MG63 (cell line): Measurements from ENCODE around the gene LINGO3. TPM values are rescaled to one million over a fixed set of nuclear protein-coding genes. Genes with fewer than 3 reads are reported as not detected.

Experiments
- DNase-seq: peaks from one replicate; pipeline ENCODE4 v3.0.0-alpha.2; 2020
- H3K27me3 ChIP-seq: fragments of 250-450 bp; sonication (Bioruptor Pico); 2 replicates; pipeline ENCODE4 v1.5.1; 2020; ENCODE audit warnings: mild to moderate bottlenecking, moderate library complexity
- H3K36me3 ChIP-seq: fragments of 250-450 bp; sonication (Bioruptor Pico); 2 replicates; pipeline ENCODE4 v1.5.1; 2020; ENCODE audit warnings: mild to moderate bottlenecking, moderate library complexity
- H3K4me3 ChIP-seq: fragments of 250-450 bp; sonication (Bioruptor Pico); 2 replicates; pipeline ENCODE4 v1.5.1; 2020; ENCODE audit warnings: mild to moderate bottlenecking, moderate library complexity
- H3K9me3 ChIP-seq: fragments of 250-450 bp; sonication (Bioruptor Pico); 2 replicates; pipeline ENCODE4 v1.5.1; 2020; ENCODE audit warnings: mild to moderate bottlenecking, moderate library complexity
- total RNA-seq: library from RNA; depleted of rRNA; stranded (reverse); fragments of >200 nt; shearing (Covaris generic); gene quantifications from 2 replicates; pipeline ENCODE4 v1.2.3, GENCODE V29; 2014; ENCODE audit warnings: low replicate concordance

LINGO3 gene
- total RNA-seq, 1 experiment from 2014 or later: not detected

DNA sequence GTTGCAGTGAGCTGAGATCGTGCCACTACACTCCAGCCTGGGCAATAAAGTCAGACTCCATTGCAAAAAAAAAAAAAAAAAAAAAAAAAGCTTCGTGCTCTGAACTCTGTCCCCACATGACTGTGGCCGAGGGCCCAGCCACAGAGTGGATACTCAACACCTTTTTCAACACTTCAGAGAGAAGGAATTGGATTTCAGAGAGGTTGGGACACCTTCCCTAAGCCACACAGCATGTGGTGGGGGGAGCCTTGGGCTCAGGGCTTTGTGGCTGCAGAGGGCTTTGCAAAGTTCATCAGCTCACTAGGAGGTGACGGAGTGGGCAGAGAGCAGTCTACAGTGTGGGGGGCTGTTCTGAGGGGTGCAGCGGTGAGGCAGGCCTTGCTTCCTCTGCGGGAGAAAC lies 11.0 kb upstream of the LINGO3 start:
- H3K9me3 ChIP-seq: no peaks in the 10 kb centered on the region
- H3K27me3 ChIP-seq: no peaks in the 10 kb centered on the region
- H3K36me3 ChIP-seq: no peaks in the 10 kb centered on the region
- no peak overlapping the region for H3K4me3 ChIP-seq
- no peak for DNase-seq

DNA sequence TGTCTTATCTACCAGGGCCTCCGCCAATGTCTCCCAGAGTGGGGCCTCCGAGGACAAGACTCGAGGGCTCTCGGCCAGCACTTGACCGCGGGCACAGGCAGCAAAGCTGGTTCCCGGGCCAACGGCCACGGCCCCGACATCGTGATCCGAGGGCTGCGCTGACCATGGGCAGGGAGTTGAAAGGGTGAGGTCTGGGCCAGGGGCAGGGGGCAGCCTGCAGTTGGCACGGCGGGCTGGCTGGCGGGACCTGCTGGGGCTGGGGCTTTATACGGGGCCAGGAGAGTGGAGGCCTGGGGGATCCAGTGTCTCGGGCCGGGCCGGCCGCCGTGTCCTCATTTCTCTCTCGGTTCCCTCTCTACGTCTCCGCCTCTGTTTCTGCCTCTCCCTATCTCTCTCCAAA lies 9.8 kb upstream of the LINGO3 start:
- H3K36me3 ChIP-seq: no peaks in the 10 kb centered on the region
- no peaks in the 10 kb centered on the region for H3K9me3 ChIP-seq
- H3K27me3 ChIP-seq: no peaks in the 10 kb centered on the region
- no peak overlapping the region for H3K4me3 ChIP-seq
- no peak for DNase-seq

DNA sequence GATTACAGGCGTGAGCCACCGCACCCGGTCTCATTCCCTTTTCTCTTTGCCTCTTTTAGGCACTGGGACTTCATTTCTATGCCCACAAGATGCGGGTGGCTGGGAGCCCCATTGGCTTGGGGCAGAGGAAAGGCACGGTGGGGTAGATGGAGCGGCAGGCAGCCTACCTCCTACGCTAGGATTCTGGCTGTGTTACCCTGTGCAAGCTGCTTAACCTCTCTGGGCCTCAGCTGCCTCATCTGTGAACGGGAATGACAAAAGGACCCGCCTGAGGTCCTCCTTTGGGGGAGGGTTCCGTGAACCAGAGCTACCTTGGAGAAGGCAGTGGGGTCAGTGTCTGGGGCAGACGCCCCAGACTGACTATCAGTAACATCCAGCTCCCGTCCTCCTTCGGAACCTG lies 9.3 kb upstream of the LINGO3 start:
- Histone ChIP-seq H3K9me3 (no peaks in the 10 kb centered on the region), H3K27me3 (no peaks in the 10 kb centered on the region), H3K4me3 (no peak overlapping the region), H3K36me3 (no peaks in the 10 kb centered on the region)
- DNase-seq: no peak

DNA sequence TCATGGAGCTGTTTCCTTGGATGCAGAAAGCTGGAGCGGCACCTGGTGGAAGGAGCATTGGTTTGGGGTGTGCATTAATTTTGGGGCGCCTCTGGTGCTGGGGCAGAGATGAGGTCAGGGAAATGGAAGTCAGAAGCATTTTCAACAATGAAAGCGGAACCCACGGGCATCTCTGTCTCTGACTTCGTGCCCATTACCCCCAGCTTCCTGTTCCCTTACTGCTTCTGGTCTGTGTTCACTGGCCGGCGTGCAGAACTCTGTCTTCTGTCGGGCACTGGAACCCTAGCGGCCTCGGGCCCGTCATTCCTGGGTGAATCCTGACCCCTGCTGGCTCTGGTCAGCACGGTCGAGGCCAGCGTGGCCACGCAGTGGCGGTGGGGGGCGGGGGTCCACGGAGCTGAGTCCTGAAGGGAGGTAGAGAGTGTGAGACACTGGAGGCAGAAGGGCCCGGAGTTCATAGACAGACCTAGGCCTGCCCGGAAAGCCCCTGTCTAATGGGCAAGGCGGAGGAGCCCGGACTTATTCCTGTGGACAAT lies 7.9 kb upstream of the LINGO3 start:
- Histone ChIP-seq H3K9me3 (no peaks in the 10 kb centered on the region), H3K36me3 (no peaks in the 10 kb centered on the region), H3K4me3 (no peak overlapping the region), H3K27me3 (no peaks in the 10 kb centered on the region; the same call in 1 of the 2 replicates)
- no peak for DNase-seq

DNA sequence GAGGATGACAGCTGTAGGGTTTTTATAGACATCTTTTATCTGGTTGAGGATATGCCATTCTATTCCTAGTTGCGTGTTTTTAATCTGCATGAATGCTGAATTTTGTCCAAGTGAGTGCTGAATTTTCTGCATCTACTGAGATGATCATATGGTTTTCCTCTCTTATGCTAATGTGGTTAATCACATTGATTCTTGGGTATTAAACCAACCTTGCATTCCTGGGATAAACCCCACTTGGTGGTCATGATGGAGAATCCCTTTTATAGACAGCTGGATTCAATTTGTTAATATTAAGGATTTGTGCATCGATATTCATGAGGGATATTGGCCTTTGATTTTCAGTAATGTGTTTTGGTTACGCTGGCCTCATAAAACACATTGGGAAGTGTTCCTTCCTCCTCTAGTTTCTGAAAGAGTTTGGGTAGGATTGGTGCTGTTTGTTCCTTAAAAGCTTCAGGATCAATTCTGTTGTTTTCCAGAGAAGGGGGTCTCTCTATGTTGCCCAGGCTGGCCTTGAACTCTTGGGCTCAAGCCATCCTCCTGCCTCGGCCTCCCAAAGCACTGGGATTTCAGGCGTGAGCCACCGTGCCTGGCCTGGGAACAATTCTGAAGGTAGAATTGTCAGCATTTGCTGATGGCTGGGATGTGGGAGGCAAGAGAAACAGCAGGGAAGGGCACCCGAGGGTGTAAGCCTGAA lies 7.3 kb upstream of the LINGO3 start:
- Histone ChIP-seq H3K36me3 (no peaks in the 10 kb centered on the region), H3K9me3 (no peaks in the 10 kb centered on the region), H3K27me3 (no peaks in the 10 kb centered on the region; the same call in 1 of the 2 replicates), H3K4me3 (no peak overlapping the region)
- DNase-seq: no peak

DNA sequence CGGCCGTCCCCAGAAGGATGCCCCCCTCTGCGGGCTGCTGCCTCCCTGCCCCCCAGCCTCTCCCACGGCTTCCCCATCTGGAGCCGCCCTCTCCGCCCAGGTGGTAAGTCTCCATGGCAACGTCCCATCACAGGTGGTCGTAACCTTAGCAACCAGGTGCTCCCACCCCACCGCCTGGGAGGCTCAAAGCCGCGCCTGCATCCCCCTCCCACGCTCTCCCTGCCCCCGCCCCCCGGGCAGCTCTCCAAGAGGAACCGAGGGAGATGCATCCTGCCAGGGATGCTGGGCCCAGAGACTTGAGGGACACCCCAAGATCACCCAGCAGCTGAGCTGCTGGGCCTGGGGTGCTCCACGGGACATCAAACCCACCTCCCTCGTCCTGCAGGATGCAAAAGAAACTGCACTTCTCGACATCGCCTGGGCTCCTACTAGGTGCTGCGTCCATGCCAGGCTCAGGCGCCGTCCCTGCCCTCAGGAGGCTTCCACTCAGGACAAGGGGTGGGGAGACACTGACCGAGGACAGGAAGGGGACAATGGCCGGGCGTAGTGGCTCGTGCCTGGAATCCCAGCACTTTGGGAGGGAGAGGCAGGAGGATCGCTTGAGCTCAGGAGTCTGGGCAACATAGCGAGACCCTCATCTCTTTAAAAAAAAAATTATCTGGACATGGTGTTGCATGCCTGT lies 5.0 kb upstream of the LINGO3 start:
- H3K27me3 ChIP-seq: no peaks in the 10 kb centered on the region; the same call in 1 of the 2 replicates
- no peaks in the 10 kb centered on the region for H3K9me3 ChIP-seq
- no peak for DNase-seq
- no peak overlapping the region for H3K4me3 ChIP-seq
- H3K36me3 ChIP-seq: no peaks in the 10 kb centered on the region

DNA sequence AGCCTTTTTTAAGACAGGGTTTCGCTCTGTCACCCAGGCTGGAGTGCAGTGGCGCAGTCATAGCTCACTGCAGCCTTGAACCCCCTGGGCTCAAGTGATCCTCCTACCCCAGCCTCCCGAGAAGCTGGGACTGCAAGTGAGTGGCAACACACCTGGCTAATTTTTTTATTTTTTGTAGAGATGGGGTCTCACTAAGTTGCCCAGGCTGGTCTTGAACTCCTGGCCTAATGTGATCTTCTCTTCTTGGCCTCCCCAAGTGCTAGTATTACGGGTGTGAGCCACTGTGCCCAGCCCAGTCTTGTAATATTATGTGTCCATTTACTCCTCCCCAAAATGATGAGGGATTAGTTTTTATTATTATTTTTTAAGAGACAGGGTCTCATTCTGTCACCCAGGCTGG lies 3.1 kb upstream of the LINGO3 start:
- DNase-seq: no peak
- no peaks in the 10 kb centered on the region for H3K9me3 ChIP-seq
- no peaks in the 10 kb centered on the region for H3K36me3 ChIP-seq
- H3K4me3 ChIP-seq: no peak overlapping the region
- no peaks in the 10 kb centered on the region; the same call in 1 of the 2 replicates for H3K27me3 ChIP-seq

DNA sequence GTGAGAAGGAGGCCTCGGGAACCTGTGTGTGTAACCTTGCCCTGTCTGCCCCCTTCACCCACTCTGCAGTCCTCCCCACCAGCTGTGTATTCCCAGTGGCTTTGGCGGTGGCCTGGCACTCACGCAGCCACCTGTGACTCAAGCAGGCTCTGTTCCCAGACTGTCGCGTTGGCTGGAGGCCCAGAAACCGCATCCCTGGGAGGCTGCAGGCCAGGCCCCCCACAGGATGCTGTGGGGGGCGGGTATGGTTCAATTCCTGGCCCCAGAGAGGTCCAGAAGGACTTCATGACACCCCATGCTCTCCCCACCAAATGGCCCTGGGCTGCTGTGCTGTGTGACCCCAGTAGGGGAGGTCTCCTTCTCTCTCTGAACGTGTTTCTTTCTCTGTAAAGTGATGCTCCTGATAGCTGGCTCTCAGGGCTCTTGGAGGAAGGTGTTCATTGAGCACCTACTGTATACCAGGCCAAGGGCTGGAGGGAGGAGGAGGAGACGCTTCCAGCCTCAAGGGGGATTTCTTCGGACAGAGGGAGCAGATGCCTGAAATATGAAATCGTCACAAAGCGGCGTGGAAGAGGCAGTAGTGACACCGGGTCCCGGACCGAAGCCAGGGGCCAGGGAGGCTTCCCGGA lies 1.9 kb upstream of the LINGO3 start:
- no peaks in the 10 kb centered on the region for H3K36me3 ChIP-seq
- H3K4me3 ChIP-seq: no peak overlapping the region
- H3K9me3 ChIP-seq: no peaks in the 10 kb centered on the region
- DNase-seq: peak; percentile 41
- H3K27me3 ChIP-seq: no peaks in the 10 kb centered on the region; the same call in 1 of the 2 replicates

DNA sequence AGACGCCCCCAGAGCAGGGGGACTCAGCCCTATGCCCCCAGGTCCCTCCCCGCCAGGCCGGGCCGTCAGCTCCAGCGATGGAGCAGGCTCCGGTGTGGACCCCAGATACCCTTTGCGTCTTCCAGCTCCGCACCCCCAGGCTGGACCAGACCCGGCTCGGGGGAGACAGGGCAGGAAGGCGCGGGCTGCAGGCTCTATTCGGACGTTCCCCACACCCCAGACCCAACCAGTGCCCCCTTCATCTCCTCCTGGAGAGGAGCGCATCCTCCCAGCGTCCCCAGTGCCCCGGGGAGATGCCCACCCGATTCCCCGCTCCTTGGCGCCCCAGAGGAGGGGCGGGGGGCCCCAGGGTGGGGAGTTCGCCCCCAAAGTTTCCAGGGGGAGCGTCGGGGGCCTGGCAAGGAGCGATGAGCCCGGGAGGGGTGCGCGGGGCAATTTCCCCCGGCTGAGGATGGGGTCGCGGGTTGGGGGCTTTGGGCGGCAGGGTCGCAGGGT lies 389 bp downstream of the LINGO3 start:
- Histone ChIP-seq H3K27me3 (no peaks in the 10 kb centered on the region; the same call in 1 of the 2 replicates), H3K9me3 (no peaks in the 10 kb centered on the region), H3K36me3 (no peaks in the 10 kb centered on the region), H3K4me3 (no peak overlapping the region)
- DNase-seq: no peak

DNA sequence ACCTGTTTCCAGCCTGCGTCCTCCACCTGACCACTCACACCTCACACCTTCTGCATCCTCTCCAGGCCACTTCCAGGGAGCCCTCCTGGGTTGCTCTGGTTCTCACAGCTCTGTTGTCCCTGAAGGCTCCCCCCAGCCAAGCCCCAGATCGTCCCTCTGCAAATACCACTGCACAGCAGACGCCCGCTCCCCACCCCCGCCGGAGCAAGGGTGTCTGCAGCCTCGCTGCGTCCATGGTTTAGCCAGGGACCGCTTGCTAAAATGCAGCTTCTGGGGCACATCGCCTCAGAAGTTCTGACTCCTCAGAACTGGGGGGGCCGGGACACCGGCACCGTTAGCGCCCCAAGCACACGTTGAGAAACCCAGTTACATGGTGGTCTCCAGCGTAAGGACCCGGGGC lies 983 bp downstream of the LINGO3 start:
- Histone ChIP-seq H3K9me3 (no peaks in the 10 kb centered on the region), H3K36me3 (no peaks in the 10 kb centered on the region), H3K4me3 (no peak overlapping the region), H3K27me3 (no peaks in the 10 kb centered on the region; the same call in 1 of the 2 replicates)
- no peak for DNase-seq

DNA sequence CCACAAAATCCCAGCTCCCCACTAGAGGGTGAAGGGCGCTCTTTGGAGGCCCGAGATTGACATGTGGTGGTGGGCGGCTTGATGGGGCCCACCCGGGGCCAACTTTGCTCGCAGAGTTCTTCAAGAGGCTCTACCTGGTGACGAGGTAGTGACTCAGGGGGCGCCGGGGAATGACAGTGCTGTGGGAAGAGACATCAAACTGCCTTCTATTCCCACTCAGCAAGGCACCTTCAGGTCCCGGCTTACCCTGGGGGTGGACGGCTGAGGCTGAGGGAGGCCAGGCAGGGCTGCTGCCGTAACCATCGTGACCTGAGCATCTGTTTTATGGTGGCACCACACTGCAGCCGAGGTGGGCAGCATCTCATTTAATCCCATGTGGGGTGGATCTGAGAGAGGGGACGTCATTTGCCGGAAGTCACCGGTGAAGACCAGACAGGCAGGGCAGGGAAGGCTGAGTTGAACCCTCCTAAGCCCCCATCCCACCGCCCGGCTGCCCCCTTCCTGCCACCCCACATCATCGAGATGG lies 1.6 kb downstream of the LINGO3 start:
- Histone ChIP-seq H3K4me3 (no peak overlapping the region), H3K36me3 (no peaks in the 10 kb centered on the region), H3K27me3 (no peaks in the 10 kb centered on the region), H3K9me3 (no peaks in the 10 kb centered on the region)
- no peak for DNase-seq

DNA sequence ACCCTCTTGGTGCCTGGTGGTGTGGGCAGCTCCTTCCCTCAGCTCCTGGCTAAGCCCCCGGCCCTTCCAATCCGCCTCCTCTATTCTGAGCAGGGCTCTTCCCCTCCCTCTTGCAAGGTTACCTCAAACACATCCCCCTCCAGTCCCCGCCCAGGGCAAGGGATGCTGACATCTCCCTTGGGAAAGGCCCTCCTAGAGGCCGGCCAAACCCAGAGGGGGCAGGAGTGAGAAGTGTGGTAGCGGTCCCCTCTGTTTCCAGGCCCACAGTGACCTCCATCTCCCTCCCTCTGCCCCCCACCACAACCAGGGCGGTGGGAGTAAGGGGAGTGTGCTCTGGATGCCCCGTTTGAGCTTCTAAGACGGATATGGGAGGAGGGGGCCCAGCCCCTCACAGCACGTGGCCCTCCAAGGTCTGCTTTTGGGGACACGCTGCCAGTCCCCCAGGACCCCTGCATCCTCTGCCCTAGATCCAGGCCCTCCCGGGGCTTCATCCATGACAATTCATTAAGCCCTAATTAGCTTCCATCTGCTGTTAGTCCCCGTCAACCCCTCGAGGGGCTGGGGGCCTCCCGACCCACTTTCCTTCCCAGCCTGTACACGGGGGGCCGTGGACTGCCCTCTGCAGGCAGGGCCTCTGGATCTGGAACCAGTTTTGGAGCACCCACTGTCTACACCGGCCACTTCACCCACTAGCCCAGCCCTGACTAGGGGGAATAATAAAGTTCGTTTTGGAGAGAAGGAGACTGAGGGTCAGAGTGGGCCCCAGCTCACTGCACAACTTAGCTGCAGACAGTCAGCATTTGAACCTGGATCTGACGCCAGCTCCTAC lies 2.3 kb downstream of the LINGO3 start:
- no peaks in the 10 kb centered on the region for H3K9me3 ChIP-seq
- H3K4me3 ChIP-seq: no peak overlapping the region
- no peaks in the 10 kb centered on the region for H3K36me3 ChIP-seq
- no peak for DNase-seq
- H3K27me3 ChIP-seq: no peaks in the 10 kb centered on the region

DNA sequence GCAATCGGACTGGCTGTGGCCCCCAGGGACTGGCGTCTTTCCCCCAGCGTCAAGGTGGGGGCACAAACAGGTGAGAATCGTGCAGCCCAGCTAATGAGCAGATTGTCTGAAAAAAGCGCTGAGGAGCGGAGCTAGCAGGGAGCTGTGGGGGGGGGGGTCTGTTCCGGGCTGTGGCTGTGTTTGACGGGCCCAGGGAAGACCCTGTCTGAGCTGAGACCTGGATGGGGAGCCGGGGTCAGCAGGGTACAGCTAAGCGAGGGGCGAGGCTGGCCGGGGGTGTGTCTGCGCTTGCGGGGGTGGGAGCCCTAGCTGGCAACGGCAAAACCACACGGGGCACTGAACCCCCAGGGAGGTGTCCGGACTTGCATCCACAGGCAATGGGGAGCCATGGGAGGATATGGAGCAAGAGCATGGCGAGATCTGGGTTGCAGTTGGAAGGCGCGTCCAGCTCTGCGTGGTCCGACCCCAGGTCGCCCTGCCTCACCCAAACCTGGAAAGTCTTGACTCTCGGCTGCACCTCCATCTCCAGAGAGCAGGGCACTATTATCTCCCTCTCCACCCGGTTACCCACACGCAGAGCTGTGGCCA lies 4.6 kb downstream of the LINGO3 start:
- Histone ChIP-seq H3K9me3 (no peaks in the 10 kb centered on the region), H3K4me3 (no peak overlapping the region), H3K27me3 (no peaks in the 10 kb centered on the region), H3K36me3 (no peaks in the 10 kb centered on the region)
- DNase-seq: no peak

DNA sequence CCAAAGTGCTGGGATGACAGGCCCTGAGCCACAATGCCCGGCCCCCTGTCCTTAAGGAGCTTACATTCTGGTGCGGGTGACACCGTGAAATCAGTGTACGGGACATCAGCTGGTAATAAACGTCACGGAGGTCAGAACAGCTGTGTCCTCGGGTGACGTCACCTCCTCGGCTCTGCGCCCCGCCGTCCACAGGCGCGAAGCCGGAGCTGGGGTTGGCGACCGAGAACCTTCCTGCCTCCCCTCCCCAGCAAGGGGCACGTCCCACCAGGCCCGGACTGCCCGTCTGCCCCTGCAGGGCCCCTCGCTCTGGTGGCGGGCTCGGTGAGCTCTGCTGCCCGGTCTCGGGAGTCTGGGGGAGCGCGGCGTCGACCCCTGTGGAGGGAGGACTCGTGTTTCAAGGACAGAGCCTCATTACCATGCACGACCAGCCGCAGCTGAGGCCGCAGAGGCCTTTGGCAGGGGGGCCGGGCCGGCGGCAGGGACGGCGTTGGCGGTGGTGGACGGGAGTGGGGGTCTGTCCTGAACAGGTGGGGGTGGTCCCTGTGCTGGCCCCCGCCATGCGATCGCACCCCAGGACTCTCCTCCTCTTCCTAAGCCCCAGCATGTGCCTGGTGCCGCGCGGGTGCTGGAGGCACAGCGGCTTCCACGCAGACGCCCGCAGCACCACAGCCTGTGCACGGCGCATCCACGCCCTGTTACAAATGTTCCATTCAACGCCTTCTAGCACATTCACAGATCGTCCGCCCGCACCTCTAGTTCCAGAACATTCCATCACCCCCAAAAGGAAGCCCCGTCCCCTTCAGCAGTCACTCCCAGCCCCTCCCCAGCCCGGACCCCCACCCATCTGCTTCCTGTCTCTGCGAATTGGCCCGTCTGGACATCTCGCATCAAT lies 5.4 kb downstream of the LINGO3 start:
- no peaks in the 10 kb centered on the region for H3K36me3 ChIP-seq
- H3K27me3 ChIP-seq: no peaks in the 10 kb centered on the region
- DNase-seq: no peak
- H3K4me3 ChIP-seq: no peak overlapping the region
- no peaks in the 10 kb centered on the region for H3K9me3 ChIP-seq

DNA sequence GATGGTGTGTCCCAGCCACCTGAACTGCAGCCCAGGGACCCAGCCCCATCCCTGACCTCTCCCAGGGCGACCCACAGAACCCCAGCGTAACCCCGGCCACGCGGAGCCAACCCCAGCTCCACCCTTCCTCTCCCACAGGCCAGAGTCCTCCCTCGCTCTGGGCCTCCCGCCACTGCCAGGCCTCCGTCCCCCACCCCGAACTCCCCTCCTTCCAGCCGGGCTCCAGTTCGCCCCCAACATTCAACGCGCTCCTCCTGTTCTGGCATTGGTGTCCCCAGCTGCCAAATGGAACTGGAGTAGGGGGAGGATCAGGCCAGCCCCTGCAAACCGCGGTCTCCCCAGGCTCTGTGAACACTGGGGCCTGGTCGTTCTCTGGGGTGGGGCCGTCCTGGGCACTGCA lies 7.4 kb downstream of the LINGO3 start:
- no peak for DNase-seq
- Histone ChIP-seq H3K36me3 (no peaks in the 10 kb centered on the region), H3K9me3 (no peaks in the 10 kb centered on the region), H3K27me3 (no peaks in the 10 kb centered on the region), H3K4me3 (no peak overlapping the region)
